ENCODE measurements around the gene PNMA1. TPM values are rescaled to one million over a fixed set of nuclear protein-coding genes. Genes with fewer than 3 reads are reported as not detected.

PNMA1 gene
- total RNA-seq, 2 experiments from 2014 or later, result 28.2 to 30.0 TPM

- no peak for DNase-seq
- H3K4me3 Mint-ChIP-seq, result peak overlapping the region; percentile 86
- no peaks in the 10 kb centered on the region for H3K27me3 Mint-ChIP-seq
- H3K27ac Mint-ChIP-seq, result peak overlapping the region; percentile 82
- ChIA-PET POLR2A (interaction anchor here (1.2 to 13.0 kb wide), 11 partner anchors 8 to 188 kb away, joined by 3 to 372 read pairs (median 20); partner anchors contain the start of genes ACOT2, PNMA1 and ZNF410), CTCF (interaction anchor here (0.6 to 9.9 kb wide), 9 partner anchors 8 to 79 kb away, joined by 4 to 151 read pairs (median 23); partner anchors contain the start of gene PNMA1)
- no peaks in the 10 kb centered on the region for H3K9me3 Mint-ChIP-seq
- H3K36me3 Mint-ChIP-seq (ENCODE audit: low read depth), result peaks cover 33% of the 10 kb centered on the region
- peaks cover 85% of the 10 kb centered on the region for H3K4me1 Mint-ChIP-seq
Measured at GRCh38 chr14:73757381-73757780, 43.2 kb upstream of the PNMA1 start.

GRCh38 chr14:73755434-73756014 is 41.3 kb upstream of the PNMA1 start:
- ChIA-PET POLR2A (interaction anchor here (1.4 to 13.0 kb wide), 8 partner anchors 10 to 131 kb away, joined by 4 to 372 read pairs (median 10); partner anchors contain the start of genes PNMA1 and ZNF410), CTCF (interaction anchor here (2.5 to 9.9 kb wide), 3 partner anchors 13 to 71 kb away, joined by 12 to 151 read pairs (median 57); no protein-coding TSS in a partner anchor)
- no peak for DNase-seq
- H3K4me3 Mint-ChIP-seq, result peak overlapping the region; percentile 86
- H3K27me3 Mint-ChIP-seq, result no peaks in the 10 kb centered on the region
- peaks cover 43% of the 10 kb centered on the region for H3K36me3 Mint-ChIP-seq (ENCODE audit: low read depth)
- H3K4me1 Mint-ChIP-seq, result peaks cover 85% of the 10 kb centered on the region
- no peaks in the 10 kb centered on the region for H3K9me3 Mint-ChIP-seq
- peak overlapping the region; percentile 82 for H3K27ac Mint-ChIP-seq

GRCh38 chr14:73754911-73755360 is 40.8 kb upstream of the PNMA1 start:
- POLR2A ChIA-PET, result interaction anchor here (0.7 to 13.0 kb wide), 14 partner anchors 10 to 264 kb away, joined by 3 to 372 read pairs (median 5); partner anchors contain the start of genes ACOT2, PNMA1, PTGR2 and ZNF410
- CTCF ChIA-PET, result interaction anchor here (0.8 to 9.9 kb wide), 8 partner anchors 8 to 142 kb away, joined by 3 to 151 read pairs (median 8); partner anchors contain the start of genes ACOT6 and PTGR2
- no peaks in the 10 kb centered on the region for H3K27me3 Mint-ChIP-seq
- H3K4me1 Mint-ChIP-seq, result peaks cover 88% of the 10 kb centered on the region
- no peaks in the 10 kb centered on the region for H3K9me3 Mint-ChIP-seq
- peak overlapping the region; percentile 82 for H3K27ac Mint-ChIP-seq
- peak overlapping the region; percentile 86 for H3K4me3 Mint-ChIP-seq
- H3K36me3 Mint-ChIP-seq (ENCODE audit: low read depth), result peaks cover 37% of the 10 kb centered on the region
- no peak for DNase-seq

DNA sequence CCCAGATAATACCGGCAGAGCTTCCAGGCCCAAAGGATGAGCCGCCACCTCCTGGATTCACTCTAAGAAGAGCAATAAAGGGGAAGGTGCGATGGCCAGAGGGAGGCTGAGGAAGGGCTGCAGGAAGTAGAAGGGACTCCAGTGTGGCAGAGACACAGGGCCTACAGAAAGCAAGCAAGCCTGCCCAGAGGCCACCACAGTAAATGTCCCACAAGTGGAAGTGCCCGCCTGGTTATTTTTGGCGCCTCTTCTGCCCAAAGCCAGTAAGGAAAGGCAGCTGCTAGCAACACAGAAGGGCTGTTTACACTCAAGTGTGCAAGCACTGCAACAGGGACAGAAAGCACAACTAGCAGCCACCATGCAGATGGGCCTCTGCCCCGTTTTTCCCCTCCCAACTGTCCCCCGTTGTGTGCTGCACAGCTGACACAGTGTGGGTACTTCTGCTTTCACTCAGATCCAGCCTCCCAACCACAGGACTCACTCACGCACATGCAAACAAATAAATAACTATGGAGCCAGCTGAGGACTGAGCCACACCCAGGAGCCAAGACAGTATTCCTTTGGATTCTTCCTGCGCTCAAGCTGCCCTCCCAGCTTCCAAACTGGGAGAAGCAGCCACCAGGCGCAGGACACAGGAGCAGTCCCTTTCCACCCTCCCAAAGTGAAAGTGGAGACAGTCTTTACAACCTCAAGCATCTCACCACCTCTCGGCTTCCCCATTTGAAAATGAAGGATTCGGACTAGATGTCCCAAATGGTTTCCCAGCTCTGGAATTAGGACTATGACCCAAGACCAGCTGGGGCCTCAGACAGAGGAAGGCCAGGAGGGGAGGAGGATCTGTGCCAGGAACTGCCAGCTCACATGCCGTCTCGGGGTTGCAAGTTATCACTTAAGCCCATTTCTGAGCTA is 40.0 kb upstream of the PNMA1 start:
- ChIA-PET POLR2A (interaction anchor here (0.7 to 13.0 kb wide), 17 partner anchors 8 to 696 kb away, joined by 3 to 372 read pairs (median 5); partner anchors contain the start of genes ACOT2, BBOF1, ENTPD5 and PNMA1), CTCF (interaction anchor here (0.5 to 9.9 kb wide), 10 partner anchors 9 to 184 kb away, joined by 3 to 151 read pairs (median 4); partner anchors contain the start of genes ACOT6 and PTGR2)
- Mint-ChIP-seq H3K4me3 (peak overlapping the region; percentile 86), H3K36me3 (ENCODE audit: low read depth) (peaks cover 36% of the 10 kb centered on the region), H3K4me1 (peaks cover 96% of the 10 kb centered on the region), H3K27ac (peak overlapping the region; percentile 82), H3K9me3 (no peaks in the 10 kb centered on the region), H3K27me3 (no peaks in the 10 kb centered on the region)
- DNase-seq, result peak; percentile 67

GRCh38 chr14:73753124-73753886 is 39.1 kb upstream of the PNMA1 start:
- Mint-ChIP-seq H3K4me3 (peak overlapping the region; percentile 86), H3K36me3 (ENCODE audit: low read depth) (peaks cover 32% of the 10 kb centered on the region), H3K27ac (peak overlapping the region; percentile 82), H3K9me3 (no peaks in the 10 kb centered on the region), H3K4me1 (peaks cover 99% of the 10 kb centered on the region), H3K27me3 (no peaks in the 10 kb centered on the region)
- peak; percentile 42 for DNase-seq
- ChIA-PET CTCF (interaction anchor here (0.5 to 9.9 kb wide), 7 partner anchors 10 to 183 kb away, joined by 3 to 151 read pairs (median 12); no protein-coding TSS in a partner anchor), POLR2A (interaction anchor here (0.7 to 13.0 kb wide), 10 partner anchors 9 to 695 kb away, joined by 3 to 372 read pairs (median 11); partner anchors contain the start of genes BBOF1, ENTPD5, PNMA1 and PTGR2)

- Mint-ChIP-seq H3K9me3 (no peaks in the 10 kb centered on the region), H3K4me3 (peak overlapping the region; percentile 22), H3K27me3 (no peaks in the 10 kb centered on the region), H3K4me1 (peaks cover 99% of the 10 kb centered on the region), H3K27ac (peak overlapping the region; percentile 82), H3K36me3 (ENCODE audit: low read depth) (peaks cover 29% of the 10 kb centered on the region)
- ChIA-PET POLR2A (interaction anchor here (2.2 to 13.0 kb wide), 6 partner anchors 10 to 100 kb away, joined by 7 to 372 read pairs (median 18); partner anchors contain the start of genes PNMA1 and PTGR2), CTCF (interaction anchor here (1.2 to 9.9 kb wide), 4 partner anchors 10 to 34 kb away, joined by 3 to 151 read pairs (median 36); no protein-coding TSS in a partner anchor)
- peak; percentile 41 for DNase-seq
Measured at GRCh38 chr14:73752297-73752992, 38.3 kb upstream of the PNMA1 start.

GRCh38 chr14:73751157-73751691 is 37.0 kb upstream of the PNMA1 start:
- Mint-ChIP-seq H3K4me1 (peaks cover 99% of the 10 kb centered on the region), H3K27ac (peak overlapping the region; percentile 82), H3K36me3 (ENCODE audit: low read depth) (peaks cover 30% of the 10 kb centered on the region), H3K9me3 (no peaks in the 10 kb centered on the region), H3K4me3 (peak overlapping the region; percentile 17), H3K27me3 (no peaks in the 10 kb centered on the region)
- DNase-seq, result peak; percentile 41
- POLR2A ChIA-PET, result interaction anchor here (0.8 to 13.0 kb wide), 5 partner anchors 7 to 261 kb away, joined by 3 to 372 read pairs (median 29); partner anchors contain the start of gene RIOX1
- CTCF ChIA-PET, result interaction anchor here (0.7 to 9.9 kb wide), 5 partner anchors 8 to 35 kb away, joined by 3 to 151 read pairs (median 16); no protein-coding TSS in a partner anchor

DNA sequence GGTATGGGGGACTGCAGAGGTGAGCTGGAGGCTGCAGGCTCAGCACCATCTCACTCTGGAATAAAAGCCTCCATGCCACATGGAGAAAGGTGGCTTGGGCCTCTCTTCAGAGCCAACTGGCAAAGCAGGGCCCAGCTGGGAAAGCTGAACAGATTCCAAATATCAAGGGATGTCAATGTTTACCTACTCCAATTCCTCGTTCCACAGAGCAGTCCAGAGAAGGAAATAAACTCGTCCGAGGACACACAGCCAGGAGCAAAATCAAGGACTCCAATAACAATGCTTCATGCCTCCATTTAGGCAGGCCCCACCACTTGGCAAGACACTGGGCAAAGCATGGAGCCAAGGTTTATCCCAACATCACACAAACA is 36.3 kb upstream of the PNMA1 start:
- H3K36me3 Mint-ChIP-seq (ENCODE audit: low read depth), result peaks cover 30% of the 10 kb centered on the region
- POLR2A ChIA-PET, result interaction anchor here (1.2 to 13.0 kb wide), 4 partner anchors 8 to 36 kb away, joined by 3 to 372 read pairs (median 48); a partner anchor contains a TSS
- CTCF ChIA-PET, result interaction anchor here (2.8 to 9.9 kb wide), 2 partner anchors 8 kb away, joined by 23 to 151 read pairs; a partner anchor contains a TSS

GRCh38 chr14:73749706-73750530 is 35.7 kb upstream of the PNMA1 start:
- Mint-ChIP-seq H3K27me3 (no peaks in the 10 kb centered on the region), H3K9me3 (no peaks in the 10 kb centered on the region), H3K4me1 (peaks cover 99% of the 10 kb centered on the region), H3K4me3 (no peak overlapping the region), H3K27ac (peak overlapping the region; percentile 82), H3K36me3 (ENCODE audit: low read depth) (peaks cover 28% of the 10 kb centered on the region)
- ChIA-PET POLR2A (interaction anchor here (1.2 to 3.9 kb wide), 2 partner anchors 9 to 34 kb away, joined by 3 to 29 read pairs; a partner anchor contains a TSS), CTCF (interaction anchor here (0.6 to 2.8 kb wide), 4 partner anchors 9 to 76 kb away, joined by 3 to 23 read pairs (median 6); a partner anchor contains a TSS)
- DNase-seq, result no peak

More for the DNA sequence above, 36.3 kb upstream of the PNMA1 start:
- H3K27me3 Mint-ChIP-seq, result no peaks in the 10 kb centered on the region
- H3K27ac Mint-ChIP-seq, result peak overlapping the region; percentile 82
- H3K4me1 Mint-ChIP-seq, result peaks cover 99% of the 10 kb centered on the region
- DNase-seq, result no peak
- H3K4me3 Mint-ChIP-seq, result no peak overlapping the region
- H3K9me3 Mint-ChIP-seq, result no peaks in the 10 kb centered on the region

DNA sequence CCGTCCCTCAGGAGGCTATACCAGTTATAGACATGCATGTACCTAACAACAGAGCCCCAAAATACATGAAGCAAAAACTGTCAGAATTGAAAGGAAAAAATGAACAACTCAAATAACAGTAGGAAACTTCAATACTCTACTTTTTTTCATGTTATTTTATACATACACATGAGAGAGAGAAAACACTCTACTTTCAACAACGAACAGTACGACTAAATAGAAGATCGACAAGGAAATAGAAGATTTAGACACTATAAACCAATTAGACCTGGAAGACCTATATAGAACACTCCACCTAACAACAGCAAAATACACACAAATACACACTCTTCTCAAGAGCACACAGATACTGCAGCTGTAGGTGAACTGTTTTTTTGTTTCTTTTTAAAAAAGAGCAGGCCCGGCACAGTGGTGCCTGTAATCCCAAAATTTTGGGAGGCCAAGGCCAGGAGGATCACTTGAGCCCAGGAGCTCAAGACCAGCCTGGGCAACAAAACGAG is 34.7 kb upstream of the PNMA1 start:
- Mint-ChIP-seq H3K27me3 (no peaks in the 10 kb centered on the region), H3K4me1 (peaks cover 99% of the 10 kb centered on the region), H3K9me3 (no peaks in the 10 kb centered on the region), H3K27ac (peak overlapping the region; percentile 13), H3K4me3 (no peak overlapping the region), H3K36me3 (ENCODE audit: low read depth) (peaks cover 28% of the 10 kb centered on the region)
- POLR2A ChIA-PET, result interaction anchor here (0.6 to 3.9 kb wide), 3 partner anchors 10 to 39 kb away, joined by 3 to 29 read pairs (median 3); a partner anchor contains a TSS
- DNase-seq, result no peak
- CTCF ChIA-PET, result interaction anchor here (0.6 to 2.8 kb wide), 4 partner anchors 10 to 355 kb away, joined by 3 to 23 read pairs (median 6); a partner anchor contains a TSS

Data from activated CD4-positive, alpha-beta memory T cell treated with anti-CD3 and anti-CD28 coated beads, Interleukin-2, amount 10 ng/mL, durations not matched to agents 7 days and 5 days (primary cell).